CD4-positive, alpha-beta T cell treated with Interleukin-6 for 4 hours (primary cell): ENCODE measurements around the gene ASZ1.
"Not testable (repeated sequence)": the region's sequence is repeated elsewhere in the genome, so short reads cannot be mapped to it uniquely, and the experiment has no call there.

Experiments used
- DNase-seq: peaks from one replicate; pipeline ENCODE4 v3.0.0-alpha.2; 2020; ENCODE audit warnings: mixed read lengths

ASZ1 gene

GRCh38 chr7:117427258-117427701 lies at the start of gene ASZ1:
Gene ASZ1 (minus strand): TSS chr7:117427493. CDS start chr7:117427460, 33 bp downstream.
- no peak for DNase-seq

GRCh38 chr7:117476557-117477215 lies 49.4 kb upstream of the ASZ1 start:
- DNase-seq: no peak

GRCh38 chr7:117472335-117472734 lies 45.0 kb upstream of the ASZ1 start:
- no peak for DNase-seq

- DNase-seq: no peak
Measured at GRCh38 chr7:117470777-117471176, 43.5 kb upstream of the ASZ1 start.

GRCh38 chr7:117468174-117468573 lies 40.9 kb upstream of the ASZ1 start:
- DNase-seq: no peak

GRCh38 chr7:117460815-117461214 lies 33.5 kb upstream of the ASZ1 start:
- not testable (repeated sequence) for DNase-seq

GRCh38 chr7:117459735-117460134 lies 32.4 kb upstream of the ASZ1 start:
- no peak for DNase-seq

GRCh38 chr7:117458977-117459583 lies 31.8 kb upstream of the ASZ1 start:
- no peak for DNase-seq

GRCh38 chr7:117448655-117449054 lies 21.4 kb upstream of the ASZ1 start:
- DNase-seq: no peak

GRCh38 chr7:117446220-117446815 lies 19.0 kb upstream of the ASZ1 start:
- DNase-seq: no peak

- no peak for DNase-seq
Measured at GRCh38 chr7:117445206-117445605, 17.9 kb upstream of the ASZ1 start.

GRCh38 chr7:117444646-117445045 lies 17.4 kb upstream of the ASZ1 start:
- no peak for DNase-seq

GRCh38 chr7:117435475-117436043 lies 8.3 kb upstream of the ASZ1 start:
- DNase-seq: no peak

GRCh38 chr7:117424090-117424829 lies 3.0 kb downstream of the ASZ1 start:
- no peak for DNase-seq

GRCh38 chr7:117414591-117414990 lies 12.7 kb downstream of the ASZ1 start:
- DNase-seq: not testable (repeated sequence)

GRCh38 chr7:117412946-117413559 lies 14.2 kb downstream of the ASZ1 start:
- DNase-seq: no peak

- DNase-seq: no peak
Measured at GRCh38 chr7:117412390-117412789, 14.9 kb downstream of the ASZ1 start.

GRCh38 chr7:117411539-117411938 lies 15.8 kb downstream of the ASZ1 start:
- DNase-seq: no peak

GRCh38 chr7:117408831-117409230 lies 18.5 kb downstream of the ASZ1 start:
- DNase-seq: no peak

GRCh38 chr7:117405519-117405918 lies 21.8 kb downstream of the ASZ1 start:
- no peak for DNase-seq

- no peak for DNase-seq
Measured at GRCh38 chr7:117403737-117404136, 23.6 kb downstream of the ASZ1 start.

GRCh38 chr7:117402109-117402508 lies 25.2 kb downstream of the ASZ1 start:
- DNase-seq: no peak
